Lower lobe of right lung (tissue), 2 donors: ENCODE data around the gene HORMAD2. TPM values are rescaled to one million over a fixed set of nuclear protein-coding genes. Genes with fewer than 3 reads are reported as not detected.

ENCODE experiments used
- ATAC-seq, 2 donors: fragments of 200-7000 bp; cut with Tn5 transposase; one replicate each; pipeline ENCODE4 v1.9.1; 2020 to 2022; ENCODE audit warnings: mild to moderate bottlenecking in 2 of 2, moderate library complexity in 2 of 2
- DNase-seq: peaks from one replicate; pipeline ENCODE4 v3.0.0-alpha.2; 2020
- H3K27ac ChIP-seq: fragments of 200-600 bp; one replicate; pipeline ENCODE4 v1.8.0; 2022
- H3K27me3 ChIP-seq: fragments of 200-600 bp; one replicate; pipeline ENCODE4 v1.8.0; 2022; ENCODE audit warnings: low read depth
- H3K36me3 ChIP-seq: fragments of 200-600 bp; one replicate; pipeline ENCODE4 v1.8.0; 2022; ENCODE audit warnings: mild to moderate bottlenecking
- H3K4me1 ChIP-seq: fragments of 200-600 bp; one replicate; pipeline ENCODE4 v1.8.0; 2022
- H3K4me3 ChIP-seq: fragments of 200-600 bp; one replicate; pipeline ENCODE4 v1.8.0; 2022; ENCODE audit warnings: mild to moderate bottlenecking
- H3K9me3 ChIP-seq: fragments of 200-600 bp; one replicate; pipeline ENCODE4 v1.8.0; 2022
- CTCF ChIP-seq: fragments of 200-600 bp; IDR thresholded peaks from one replicate; pipeline ENCODE4 v1.8.0; 2022; ENCODE audit warnings: antibody characterized with exemption, mild to moderate bottlenecking
- intact Hi-C: fragments of 100-400 bp; cut with DNase I; formaldehyde crosslinking; loops from one replicate; pipeline ENCODE4 v1.11.0; 2022
- total RNA-seq: library from RNA; stranded (reverse); fragmentation: NEBNext Ultra II Directional; extraction: Animal tissue kit (Norgen Biotek cat#: 25700); gene quantifications from one replicate; pipeline ENCODE4 v1.2.1, GENCODE V29; 2021
- donor health status: DM: no; HTN: yes; CAD: no; lungs with severe emphysema.

HORMAD2 gene
- total RNA-seq, 1 donor from 2014 or later = not detected

DNA sequence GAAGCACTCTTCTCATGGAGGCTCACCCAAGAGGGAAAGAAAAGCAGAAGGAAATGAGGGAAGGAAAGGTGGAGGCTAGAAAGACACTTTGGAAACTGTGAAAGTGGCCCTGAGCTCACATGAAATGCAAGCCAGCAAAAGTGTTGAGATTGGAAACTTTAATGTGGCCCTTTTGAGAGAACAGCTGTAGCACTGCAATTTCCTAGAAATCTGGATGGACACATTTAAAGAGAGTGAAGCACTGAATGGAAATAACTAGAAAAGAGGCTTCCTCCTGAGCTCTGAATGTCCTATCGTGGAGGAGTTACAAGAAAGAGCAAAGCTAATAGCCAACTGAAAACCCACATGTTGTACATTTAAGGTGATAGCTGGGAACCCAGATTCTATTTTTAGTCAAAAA, 110.3 kb downstream of the HORMAD2 start:
- intact Hi-C loops = no loop called here

DNA sequence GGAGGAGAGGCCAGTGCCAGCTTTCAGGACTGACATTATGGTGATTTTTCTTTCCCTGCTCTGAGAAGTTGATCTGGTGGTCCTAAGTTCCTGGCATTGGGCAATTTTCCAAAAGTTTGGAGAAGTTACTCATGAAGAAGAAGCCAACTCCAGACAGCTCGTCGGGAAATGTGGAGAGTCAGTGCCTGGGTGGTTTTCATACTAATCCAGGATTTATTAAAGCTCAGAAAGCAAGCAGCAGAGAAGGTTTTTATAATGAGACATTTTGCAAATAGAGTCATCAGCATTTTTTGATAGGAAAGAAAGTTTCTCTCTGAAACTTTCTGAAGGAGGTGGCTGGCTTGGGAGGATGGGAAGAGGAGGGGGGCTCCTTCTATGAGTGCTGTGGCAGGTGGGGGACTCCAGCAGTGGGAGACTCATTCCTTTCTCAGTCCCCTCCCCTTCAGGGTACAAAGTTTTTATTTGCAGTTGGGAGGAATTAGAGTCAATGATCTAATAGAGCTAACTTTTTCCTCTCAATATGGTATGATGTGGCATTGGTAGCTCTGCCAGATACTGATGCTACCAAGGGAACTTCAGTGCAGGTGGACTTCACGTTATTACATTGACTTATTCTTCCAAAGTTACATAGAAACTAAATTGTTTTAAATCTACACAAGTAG, 110.9 kb downstream of the HORMAD2 start:
- Histone ChIP-seq H3K4me3 (no peak overlapping the region), H3K27me3 (no peaks in the 10 kb centered on the region), H3K4me1 (peaks cover 31% of the 10 kb centered on the region), H3K9me3 (no peaks in the 10 kb centered on the region), H3K36me3 (no peaks in the 10 kb centered on the region), H3K27ac (no peak overlapping the region)
- intact Hi-C loops = no loop called here
- ATAC-seq = no peak
- DNase-seq = no peak
- no peak for TF ChIP-seq CTCF

More for the DNA sequence above, 110.3 kb downstream of the HORMAD2 start:
- ATAC-seq = no peak
- no peak for DNase-seq
- H3K4me1 ChIP-seq = peaks cover 25% of the 10 kb centered on the region
- H3K36me3 ChIP-seq = no peaks in the 10 kb centered on the region
- H3K9me3 ChIP-seq = no peaks in the 10 kb centered on the region
- no peak overlapping the region for H3K4me3 ChIP-seq
- H3K27me3 ChIP-seq = no peaks in the 10 kb centered on the region
- no peak for TF ChIP-seq CTCF
- no peak overlapping the region for H3K27ac ChIP-seq

- DNase-seq (no peak), ATAC-seq (no peak)
- Histone ChIP-seq H3K27ac (no peak overlapping the region), H3K27me3 (no peaks in the 10 kb centered on the region), H3K9me3 (no peaks in the 10 kb centered on the region), H3K36me3 (no peaks in the 10 kb centered on the region), H3K4me1 (peaks cover 44% of the 10 kb centered on the region), H3K4me3 (no peak overlapping the region)
- intact Hi-C loops = no loop called here
- no peak for TF ChIP-seq CTCF
Observed at GRCh38 chr22:30192427-30192826, 112.2 kb downstream of the HORMAD2 start.

GRCh38 chr22:30193031-30193775, 112.9 kb downstream of the HORMAD2 start:
- no peak overlapping the region for H3K27ac ChIP-seq
- H3K9me3 ChIP-seq = no peaks in the 10 kb centered on the region
- peaks cover 44% of the 10 kb centered on the region for H3K4me1 ChIP-seq
- no peak overlapping the region for H3K4me3 ChIP-seq
- intact Hi-C loops = no loop called here
- ATAC-seq (no peak), DNase-seq (no peak)
- no peaks in the 10 kb centered on the region for H3K36me3 ChIP-seq
- no peak for TF ChIP-seq CTCF
- no peaks in the 10 kb centered on the region for H3K27me3 ChIP-seq

GRCh38 chr22:30195245-30196140, 115.2 kb downstream of the HORMAD2 start:
- peak overlapping the region; percentile 76 for H3K27ac ChIP-seq
- no peaks in the 10 kb centered on the region for H3K36me3 ChIP-seq
- peak in 1 of 2 donors; percentile 86 for ATAC-seq
- TF ChIP-seq CTCF = no peak
- H3K4me3 ChIP-seq = peak overlapping the region; percentile 9
- no peak for DNase-seq
- intact Hi-C loops = no loop called here
- H3K9me3 ChIP-seq = no peaks in the 10 kb centered on the region
- H3K27me3 ChIP-seq = no peaks in the 10 kb centered on the region
- H3K4me1 ChIP-seq = peaks cover 44% of the 10 kb centered on the region
